ENCODE results near the gene IGHMBP2.

The IGHMBP2 gene

GRCh38 chr11:68941324-68942094, 37.8 kb downstream of the IGHMBP2 start:
- DNase-seq: no peak

- no peak for DNase-seq
Observed at GRCh38 chr11:68942095-68942620, 38.5 kb downstream of the IGHMBP2 start.

- DNase-seq: no peak
Observed at GRCh38 chr11:68942751-68943271, 39.1 kb downstream of the IGHMBP2 start.

- DNase-seq: no peak
Observed at GRCh38 chr11:68946416-68947090, 42.9 kb downstream of the IGHMBP2 start.

- no peak for DNase-seq
Observed at GRCh38 chr11:68947151-68947550, 43.5 kb downstream of the IGHMBP2 start.

GRCh38 chr11:68948496-68948895, 44.8 kb downstream of the IGHMBP2 start:
- no peak for DNase-seq

- no peak for DNase-seq
Observed at GRCh38 chr11:68948935-68949334, 45.2 kb downstream of the IGHMBP2 start.

- no peak for DNase-seq
Observed at GRCh38 chr11:68950270-68950669, 46.6 kb downstream of the IGHMBP2 start.

GRCh38 chr11:68950762-68951161, 47.1 kb downstream of the IGHMBP2 start:
- no peak for DNase-seq

GRCh38 chr11:68954836-68955606, 51.3 kb downstream of the IGHMBP2 start:
- no peak for DNase-seq

- no peak for DNase-seq
Observed at GRCh38 chr11:68955607-68955958, 51.9 kb downstream of the IGHMBP2 start.

GRCh38 chr11:68956142-68956541, 52.5 kb downstream of the IGHMBP2 start:
- DNase-seq: no peak

- DNase-seq: no peak
Observed at GRCh38 chr11:68956547-68957254, 53.0 kb downstream of the IGHMBP2 start.

- DNase-seq: no peak
Observed at GRCh38 chr11:68958211-68958610, 54.5 kb downstream of the IGHMBP2 start.

- DNase-seq: no peak
Observed at GRCh38 chr11:68959465-68960293, 56.0 kb downstream of the IGHMBP2 start.

GRCh38 chr11:68960294-68961071, 56.8 kb downstream of the IGHMBP2 start:
- DNase-seq: no peak

GRCh38 chr11:68961245-68961644, 57.6 kb downstream of the IGHMBP2 start:
- DNase-seq: no peak

GRCh38 chr11:68962527-68963250, 59.0 kb downstream of the IGHMBP2 start:
- DNase-seq: no peak

- DNase-seq: no peak
Observed at GRCh38 chr11:68963779-68964178, 60.1 kb downstream of the IGHMBP2 start.

All from stimulated activated CD4-positive, alpha-beta T cell treated with anti-CD3 and anti-CD28 coated beads, Interleukin-12 subunit alpha, Interleukin-12 subunit beta, amount 100 ng/mL, for 4 hours (primary cell).